ENCODE data around the gene FOXD2. TPM values are rescaled to one million over a fixed set of nuclear protein-coding genes. Genes with fewer than 3 reads are reported as not detected.

The FOXD2 gene
- total RNA-seq, 4 donors from 2014 or later: 0.12 to 0.16 TPM; not detected in 2

DNA sequence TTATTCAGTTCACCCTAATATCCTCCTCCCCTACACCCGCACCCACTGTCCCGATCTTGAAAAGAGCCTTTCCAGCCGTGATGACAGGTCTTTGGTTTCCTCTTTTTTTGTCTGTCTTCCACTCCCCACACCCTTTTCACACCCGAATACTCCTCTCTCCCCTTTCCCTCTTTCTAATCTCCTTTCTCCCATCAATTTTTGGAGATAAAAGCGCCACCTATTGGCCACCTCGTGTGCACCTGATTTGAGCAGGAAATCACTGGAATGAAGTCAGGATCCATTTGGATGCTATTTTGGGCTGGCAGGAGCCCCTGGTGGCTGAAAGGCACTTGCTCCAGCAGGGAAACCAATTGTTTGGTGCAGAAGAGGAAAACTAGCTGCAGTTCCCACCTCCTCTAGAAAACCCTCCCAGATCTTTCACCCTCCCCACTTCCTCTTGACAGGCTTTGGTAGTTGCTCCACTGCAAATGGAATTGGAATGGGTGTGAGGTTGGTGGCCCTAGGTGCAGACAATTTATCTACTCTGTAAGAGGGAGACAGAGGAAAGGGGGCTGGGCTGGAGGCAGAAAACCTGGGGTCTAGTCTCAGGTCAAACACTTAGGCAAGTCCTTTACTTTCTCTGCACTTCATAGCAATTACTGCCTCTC lies 13.4 kb upstream of the FOXD2 start:
- DNase-seq (ENCODE audit: low spot score) (no peak), ATAC-seq (ENCODE audit: low FRiP score) (no peak)
- TF ChIP-seq, protein P1, sequence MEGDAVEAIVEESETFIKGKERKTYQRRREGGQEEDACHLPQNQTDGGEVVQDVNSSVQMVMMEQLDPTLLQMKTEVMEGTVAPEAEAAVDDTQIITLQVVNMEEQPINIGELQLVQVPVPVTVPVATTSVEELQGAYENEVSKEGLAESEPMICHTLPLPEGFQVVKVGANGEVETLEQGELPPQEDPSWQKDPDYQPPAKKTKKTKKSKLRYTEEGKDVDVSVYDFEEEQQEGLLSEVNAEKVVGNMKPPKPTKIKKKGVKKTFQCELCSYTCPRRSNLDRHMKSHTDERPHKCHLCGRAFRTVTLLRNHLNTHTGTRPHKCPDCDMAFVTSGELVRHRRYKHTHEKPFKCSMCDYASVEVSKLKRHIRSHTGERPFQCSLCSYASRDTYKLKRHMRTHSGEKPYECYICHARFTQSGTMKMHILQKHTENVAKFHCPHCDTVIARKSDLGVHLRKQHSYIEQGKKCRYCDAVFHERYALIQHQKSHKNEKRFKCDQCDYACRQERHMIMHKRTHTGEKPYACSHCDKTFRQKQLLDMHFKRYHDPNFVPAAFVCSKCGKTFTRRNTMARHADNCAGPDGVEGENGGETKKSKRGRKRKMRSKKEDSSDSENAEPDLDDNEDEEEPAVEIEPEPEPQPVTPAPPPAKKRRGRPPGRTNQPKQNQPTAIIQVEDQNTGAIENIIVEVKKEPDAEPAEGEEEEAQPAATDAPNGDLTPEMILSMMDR (IDR thresholded peaks at IDR 0.05): peak in 1 of 3 donors; percentile 52

DNA sequence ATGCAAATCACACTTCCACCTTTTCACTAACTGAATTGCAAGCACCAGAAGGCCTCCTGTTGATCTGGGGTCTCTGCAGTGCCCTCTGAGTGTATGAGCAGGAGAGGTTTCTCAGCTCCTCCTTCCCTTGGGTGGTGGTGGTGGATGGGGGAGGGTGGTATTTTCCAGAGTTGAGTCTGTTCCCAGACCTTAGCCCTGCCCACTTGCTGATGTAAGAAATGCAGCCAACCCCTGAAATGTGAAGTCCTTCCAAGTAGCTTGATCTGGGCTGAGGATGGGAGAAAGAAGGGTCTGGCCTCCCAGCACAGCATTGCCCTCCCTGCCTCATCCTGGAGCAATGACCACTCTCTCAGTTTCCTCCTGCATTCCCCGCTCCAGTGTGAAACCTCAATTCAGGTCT lies 6.3 kb upstream of the FOXD2 start:
- ATAC-seq (ENCODE audit: low FRiP score) (no peak), DNase-seq (ENCODE audit: low spot score) (no peak)
- TF ChIP-seq, protein P1 (IDR thresholded peaks at IDR 0.05): no peak

DNA sequence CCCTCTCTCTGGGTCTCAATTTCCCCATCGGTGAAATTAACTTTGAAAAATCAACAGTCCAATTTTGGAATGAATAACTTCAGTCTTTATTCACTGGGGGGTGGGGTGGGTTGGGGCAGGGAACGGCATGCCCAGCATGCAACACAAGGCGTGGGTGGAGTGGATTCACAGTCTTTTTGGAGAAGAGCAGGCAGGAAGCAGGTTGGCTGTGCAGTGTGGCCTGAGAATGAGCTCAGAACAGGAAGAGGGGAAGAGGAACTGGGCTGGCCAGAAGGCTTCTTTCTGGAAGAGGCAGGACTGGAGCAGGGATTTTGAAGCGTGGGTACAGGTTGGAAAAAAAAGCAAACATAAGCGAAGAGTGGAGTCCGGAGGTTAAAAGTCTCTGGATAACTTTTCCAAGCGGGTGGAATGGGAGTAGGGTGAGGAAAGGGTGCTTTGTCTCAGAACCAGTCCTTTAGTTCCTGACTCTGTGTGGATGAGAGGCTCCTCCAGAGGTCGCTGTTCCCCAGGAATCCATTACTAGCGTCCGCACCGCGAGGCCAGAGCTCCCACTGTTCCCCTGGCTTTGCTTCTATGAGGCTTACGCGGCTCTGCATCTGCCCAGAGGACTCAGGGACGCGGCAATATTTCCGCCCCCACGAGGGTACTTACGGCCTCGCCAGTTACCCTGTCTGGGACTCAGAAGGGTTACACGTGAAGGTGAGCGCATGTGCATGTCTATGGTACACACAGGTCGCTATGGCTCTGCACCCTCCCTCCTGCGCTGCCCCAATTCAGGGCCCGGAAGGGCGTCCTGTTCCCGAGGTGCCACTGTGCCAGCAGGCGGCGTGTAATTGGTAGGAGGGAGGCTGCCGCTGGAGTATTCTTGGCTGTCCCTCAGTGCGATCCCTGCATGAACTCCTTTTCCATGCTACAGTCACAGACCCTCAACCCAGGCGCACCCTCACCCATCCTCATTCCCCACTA lies 5.5 kb upstream of the FOXD2 start:
- ATAC-seq (ENCODE audit: low FRiP score) (peak; percentile 55), DNase-seq (ENCODE audit: low spot score) (peak; percentile 76)
- TF ChIP-seq, protein P1 (IDR thresholded peaks at IDR 0.05): peak in 1 of 3 donors; percentile 45

DNA sequence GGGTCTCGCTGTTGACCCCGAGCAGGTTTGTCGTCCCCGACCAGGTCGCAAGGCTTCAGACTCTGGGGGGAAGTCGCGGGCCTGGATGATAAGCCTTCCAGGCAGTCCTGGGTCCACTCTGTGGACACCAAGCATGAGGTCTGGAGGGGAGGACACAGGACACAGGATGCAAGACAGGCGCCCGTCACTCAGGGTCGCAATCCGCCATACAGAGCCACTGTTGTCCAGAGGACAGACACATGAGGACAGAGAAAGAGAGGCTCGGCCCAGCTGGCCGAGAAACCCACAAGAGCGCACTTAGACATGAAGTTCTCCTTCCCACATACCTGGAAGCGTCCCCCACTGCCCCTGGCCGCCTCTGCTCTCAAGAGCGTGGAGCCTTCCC lies 4.8 kb upstream of the FOXD2 start:
- TF ChIP-seq, protein P1 (IDR thresholded peaks at IDR 0.05): no peak
- no peak for ATAC-seq (ENCODE audit: low FRiP score)
- DNase-seq (ENCODE audit: low spot score): no peak

DNA sequence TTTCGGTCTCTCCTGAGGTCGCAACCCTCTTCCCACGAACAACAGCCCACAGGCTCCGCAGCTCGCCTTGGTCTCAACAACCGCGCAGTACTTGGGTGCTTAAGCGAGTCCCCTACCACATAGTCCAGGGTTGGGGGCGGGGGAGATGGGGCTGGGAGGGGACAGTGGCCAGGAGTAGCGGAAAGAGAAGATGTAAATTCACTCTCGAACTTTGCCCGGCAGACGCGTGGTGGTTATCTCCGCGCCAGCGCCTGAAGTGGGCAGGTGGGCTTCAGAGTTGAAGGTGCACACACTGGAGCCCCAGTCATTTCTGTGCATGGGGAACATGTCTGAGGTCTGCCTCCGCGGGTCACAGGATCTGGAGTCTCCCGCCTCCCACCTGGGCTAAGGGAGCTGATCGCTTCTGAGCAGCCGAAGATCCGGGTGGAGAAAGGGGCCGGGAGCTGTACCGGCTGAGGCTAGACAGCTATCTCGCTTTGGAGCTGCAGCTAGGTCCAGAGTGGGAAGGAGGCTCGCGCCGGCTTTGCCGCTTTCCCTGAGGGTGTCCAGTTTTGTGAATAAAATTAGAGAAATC lies 4.3 kb upstream of the FOXD2 start:
- ATAC-seq (ENCODE audit: low FRiP score) (no peak), DNase-seq (ENCODE audit: low spot score) (no peak)
- TF ChIP-seq, protein P1 (IDR thresholded peaks at IDR 0.05): no peak

DNA sequence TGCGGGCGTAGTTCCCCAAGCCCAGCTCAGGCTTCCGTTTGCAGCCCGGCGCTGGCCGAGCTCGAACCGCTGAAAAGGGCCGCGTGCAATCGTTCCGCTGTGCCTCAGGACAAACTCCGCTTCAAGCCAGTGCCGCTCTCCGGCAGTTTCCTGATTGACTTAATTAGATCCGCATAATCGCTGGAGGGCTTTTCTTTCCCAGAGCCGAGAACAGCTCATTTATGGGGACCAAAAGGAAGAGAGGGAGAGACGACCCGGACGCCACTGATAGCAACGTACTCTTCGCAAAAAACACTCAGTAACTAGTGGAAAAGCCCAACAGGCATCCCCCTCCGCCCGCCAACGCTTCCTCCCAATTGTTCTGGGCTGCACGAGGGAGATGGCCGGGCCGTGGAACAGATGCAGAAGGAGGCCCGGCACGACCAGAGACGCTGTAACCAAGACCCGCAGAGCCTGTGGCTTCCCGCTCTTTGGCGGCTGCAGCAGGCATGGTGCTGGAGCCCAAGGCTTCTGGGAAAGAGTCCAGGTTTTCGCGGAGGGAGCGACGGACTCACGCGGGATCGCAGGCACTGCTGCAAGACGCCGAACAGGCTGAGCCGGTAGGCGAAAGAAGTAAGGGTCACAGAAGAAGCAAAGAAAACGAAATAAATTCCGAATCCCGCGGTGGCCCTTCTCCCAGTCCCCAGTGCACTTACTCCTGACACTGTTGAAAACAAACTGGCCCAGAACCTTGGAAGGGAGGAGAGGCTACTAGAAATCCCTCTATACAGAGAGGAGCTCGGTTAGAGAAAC lies 3.6 kb upstream of the FOXD2 start:
- TF ChIP-seq, protein P1 (IDR thresholded peaks at IDR 0.05): no peak
- no peak for DNase-seq (ENCODE audit: low spot score)
- no peak for ATAC-seq (ENCODE audit: low FRiP score)

Measured in omental fat pad (tissue), 4 donors.